ENCODE results near the gene TRAF3IP3. TPM values are rescaled to one million over a fixed set of nuclear protein-coding genes. Genes with fewer than 3 reads are reported as not detected.

The TRAF3IP3 gene
- total RNA-seq, 1 experiment from 2014 or later: not detected

GRCh38 chr1:209751627-209752231, 4.1 kb upstream of the TRAF3IP3 start:
- peaks cover 14% of the 10 kb centered on the region in 2 experiments for H3K4me1 Mint-ChIP-seq
- peaks cover 2% of the 10 kb centered on the region; the same call in 1 of the 2 replicates for H3K27me3 ChIP-seq (ENCODE audit: insufficient read depth, low read length)
- no peak overlapping the region for H3K9ac ChIP-seq (ENCODE audit: extremely low read depth, insufficient read length, low read length)
- H3K4me3 Mint-ChIP-seq: no peak overlapping the region
- no peaks in the 10 kb centered on the region for H3K36me3 Mint-ChIP-seq (ENCODE audit: insufficient read depth in 1 of 3, low read depth in 3 of 3)
- H2BK5ac ChIP-seq (ENCODE audit: insufficient read length, low read length): no peak overlapping the region
- no peak overlapping the region for H2BK12ac ChIP-seq (ENCODE audit: insufficient read length, low read depth, low read length)
- no peak overlapping the region for H3K23ac ChIP-seq (ENCODE audit: insufficient read length, low read depth, low read length)
- no peak overlapping the region for H2AFZ ChIP-seq (ENCODE audit: low read length)
- no peak overlapping the region for H3T11ph ChIP-seq (ENCODE audit: low read length)
- no peak overlapping the region for H4K91ac ChIP-seq (ENCODE audit: insufficient read length, low read depth, low read length)
- H4K20me1 ChIP-seq (ENCODE audit: control insufficient read depth, insufficient read depth, insufficient read length): no peaks in the 10 kb centered on the region
- H3K79me1 ChIP-seq (ENCODE audit: insufficient read depth, low read depth, low read length, poor library complexity, severe bottlenecking): no peaks in the 10 kb centered on the region
- H3K4me2 ChIP-seq (ENCODE audit: insufficient read depth, insufficient read length, low read length): no peak overlapping the region
- no peak for DNase-seq
- H4K8ac ChIP-seq (replicated peaks; ENCODE audit: insufficient read length, low read depth, low read length): no peak overlapping the region
- H2AK5ac ChIP-seq (ENCODE audit: insufficient read length, low read length): no peak overlapping the region
- no peak overlapping the region for H3K27ac ChIP-seq (ENCODE audit: insufficient read length, low read depth, low read length)
- H2BK120ac ChIP-seq (ENCODE audit: low read depth, low read length, poor library complexity, severe bottlenecking): no peak overlapping the region
- H4K5ac ChIP-seq (ENCODE audit: insufficient read length, low read depth, low read length): no peak overlapping the region
- no peak overlapping the region for H3K56ac ChIP-seq (ENCODE audit: insufficient read length, low read depth, low read length)
- H3K23me2 ChIP-seq (ENCODE audit: insufficient read length, low read depth, low read length, poor library complexity, severe bottlenecking): no peaks in the 10 kb centered on the region
- WGBS (ENCODE audit: extremely low coverage, insufficient read length, low lambda C conversion rate): no CpG with 5 or more reads among the region's 5 CpGs
- no peaks in the 10 kb centered on the region for H3K4me1 ChIP-seq (ENCODE audit: insufficient read depth, low read length)
- no peaks in the 10 kb centered on the region for H3K79me2 ChIP-seq (ENCODE audit: insufficient read depth, low read length)
- H3K27ac Mint-ChIP-seq: no peak overlapping the region
- H3K9me3 Mint-ChIP-seq: no peaks in the 10 kb centered on the region
- H3K4ac ChIP-seq (ENCODE audit: low read depth, low read length): no peak overlapping the region
- H3K14ac ChIP-seq (ENCODE audit: insufficient read depth, low read length): no peak overlapping the region
- no peak overlapping the region for H3K18ac ChIP-seq (ENCODE audit: insufficient read length, low read depth, low read length)
- no peak overlapping the region for H2BK15ac ChIP-seq (ENCODE audit: low read depth, low read length)
- peaks cover 39% of the 10 kb centered on the region for H3K27me3 Mint-ChIP-seq (ENCODE audit: low read depth)
- H2BK20ac ChIP-seq (ENCODE audit: low read depth, low read length, poor library complexity, severe bottlenecking): no peak overlapping the region
- no peak for TF ChIP-seq CTCF (conservative IDR thresholded peaks at IDR 0.05)
- no peaks in the 10 kb centered on the region for H3K9me3 ChIP-seq (ENCODE audit: control insufficient read depth, low read depth, low read length)
